NK-92 (cell line): ENCODE data around the gene DDR1.
"Not testable (repeated sequence)": the region's sequence is repeated elsewhere in the genome, so short reads cannot be mapped to it uniquely, and the experiment has no call there.

Experiments used
- DNase-seq: peaks from one replicate; lab custom pipeline; 2025; ENCODE audit not compliant: unreplicated experiment; lab: John Stamatoyannopoulos, UW

Gene DDR1

DNA sequence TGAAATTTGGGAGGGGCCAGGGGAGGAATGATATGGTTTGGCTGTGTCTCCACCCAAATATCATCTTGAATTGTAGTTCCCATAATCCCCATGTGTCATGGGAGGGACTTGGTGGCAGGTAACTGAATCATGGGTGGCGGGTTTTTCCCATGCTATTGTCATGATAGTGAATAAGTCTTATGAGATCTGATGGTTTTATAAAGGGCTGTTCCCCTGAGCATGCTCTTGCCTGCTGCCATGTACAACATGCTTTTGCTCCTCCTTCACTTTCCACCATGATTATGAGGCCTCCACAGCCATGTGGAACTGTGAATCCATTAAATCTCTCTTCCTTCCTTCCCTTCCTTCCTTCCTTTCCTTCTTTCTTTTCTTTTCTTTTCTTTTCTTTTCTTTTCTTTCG, 31.9 kb upstream of the DDR1 start:
- DNase-seq, result not testable (repeated sequence)

DNA sequence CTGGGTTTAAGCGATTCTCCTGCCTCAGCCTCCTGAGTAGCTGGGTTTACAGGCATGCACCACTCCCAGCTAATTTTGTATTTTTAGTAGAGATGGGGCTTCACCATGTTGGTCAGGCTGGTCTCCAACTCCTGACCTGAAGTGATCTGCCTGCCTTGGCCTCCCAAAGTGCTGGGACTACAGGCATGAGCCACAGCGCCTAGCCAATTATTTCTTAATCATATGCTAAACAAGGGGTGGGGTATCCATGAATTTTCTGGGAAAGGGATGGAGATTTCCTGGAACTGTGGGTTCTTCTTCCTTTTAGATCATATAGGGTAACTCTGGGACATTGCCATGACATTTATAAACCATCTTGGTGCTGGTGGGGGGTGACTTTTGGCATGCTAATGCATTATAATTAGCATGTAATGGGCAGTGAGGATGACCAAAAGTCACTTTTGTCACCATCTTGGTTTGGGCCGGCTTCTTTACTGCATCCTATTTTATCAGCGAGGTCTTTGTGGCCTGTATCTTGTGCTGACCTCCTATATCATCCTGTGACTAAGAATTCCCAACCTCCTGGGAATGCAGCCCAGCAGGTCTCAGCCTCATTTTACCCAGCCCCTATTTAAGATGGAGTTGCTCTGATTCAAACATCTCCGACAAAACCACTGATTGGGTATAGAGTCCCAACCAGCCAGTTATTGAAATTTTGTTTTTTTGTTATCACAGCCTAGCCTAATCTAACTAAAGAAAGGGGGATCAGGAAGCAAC, 29.9 kb upstream of the DDR1 start:
- no peak for DNase-seq

DNA sequence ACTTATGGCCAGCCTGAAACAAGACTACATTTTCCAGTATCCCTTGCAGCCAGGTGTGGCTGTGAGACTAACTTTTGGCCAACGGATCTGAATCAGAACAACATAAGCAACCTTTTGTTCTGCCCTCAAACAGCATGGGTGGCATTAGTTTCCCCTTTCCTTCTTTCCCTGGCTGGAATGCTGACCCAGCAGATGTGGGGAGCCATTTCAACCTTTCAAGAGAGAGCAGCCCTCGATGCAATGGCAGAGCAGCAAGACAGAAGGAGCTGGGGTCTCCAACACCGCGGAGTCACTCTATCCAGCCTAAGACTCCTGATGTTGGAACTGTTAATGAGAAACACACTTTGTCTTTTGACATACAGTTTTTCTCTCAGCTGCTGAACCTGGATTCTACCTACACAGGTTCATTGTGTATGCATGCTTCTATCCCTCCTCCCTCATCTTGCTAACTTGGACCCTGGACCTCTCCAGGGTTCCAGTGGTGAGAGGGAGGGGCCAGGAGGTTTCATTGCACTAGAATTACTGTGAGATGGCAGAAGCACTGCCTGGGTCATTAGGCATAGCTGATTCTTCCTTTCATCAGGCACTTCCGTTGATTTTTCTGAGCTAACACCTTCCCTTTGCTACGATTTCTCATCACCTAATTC, 28.8 kb upstream of the DDR1 start:
- DNase-seq, result no peak

DNA sequence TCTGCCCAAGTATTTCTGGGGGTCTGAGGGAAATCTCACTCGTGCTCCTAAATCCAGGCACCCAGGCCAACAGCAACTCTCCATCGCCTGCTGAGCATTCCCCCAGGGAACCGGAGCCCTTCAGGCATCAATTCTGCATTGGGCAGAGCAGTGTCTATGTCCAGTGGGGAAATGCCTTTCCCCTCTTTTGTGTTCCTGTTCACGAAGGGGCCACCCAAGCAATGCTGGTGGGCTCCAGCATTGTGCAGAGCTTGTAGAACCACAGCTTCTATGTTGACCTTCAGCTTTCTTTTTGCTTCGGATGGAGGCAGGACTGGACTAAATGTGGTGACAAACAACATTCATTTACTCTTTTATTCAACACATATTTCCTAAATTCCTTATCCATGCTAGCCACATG, 27.2 kb upstream of the DDR1 start:
- no peak for DNase-seq

DNA sequence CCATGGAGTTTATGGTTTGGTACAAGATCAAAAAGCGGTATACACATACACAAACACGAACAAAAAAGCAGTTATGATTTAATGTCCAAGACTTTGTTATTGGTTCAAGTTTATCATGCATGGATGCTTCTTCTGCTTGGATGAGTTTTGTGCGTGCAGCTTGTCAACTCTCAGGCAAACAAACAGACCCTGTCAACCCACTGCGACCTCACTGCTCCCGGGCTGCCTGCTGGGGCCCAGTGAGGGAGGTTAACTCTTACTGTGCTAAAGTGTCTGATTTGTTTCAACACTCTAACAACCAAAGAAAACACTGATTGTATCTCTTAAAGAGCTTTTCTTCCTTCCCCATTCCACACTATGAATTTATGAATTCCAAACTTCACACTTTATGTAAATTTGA, 26.8 kb upstream of the DDR1 start:
- no peak for DNase-seq

DNA sequence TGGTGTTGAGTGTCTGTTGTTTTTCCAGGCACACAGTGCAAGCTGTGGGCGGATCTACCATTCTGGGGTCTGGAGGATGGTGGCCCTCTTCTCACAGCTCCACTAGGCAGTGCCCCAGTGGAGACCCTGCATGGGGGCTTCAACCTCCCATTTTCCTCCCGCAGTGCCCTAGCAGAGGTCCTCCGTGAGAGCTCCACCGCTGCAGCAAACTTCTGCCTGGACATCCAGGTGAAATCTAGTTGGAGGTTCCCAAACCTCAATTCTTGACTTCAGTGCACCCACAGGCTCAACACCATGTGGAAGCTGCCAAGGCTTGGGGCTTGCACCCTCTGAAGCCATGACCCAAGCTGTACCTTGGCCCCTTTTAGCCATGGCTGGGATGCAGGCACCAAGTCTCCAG, 24.6 kb upstream of the DDR1 start:
- DNase-seq, result not testable (repeated sequence)

DNA sequence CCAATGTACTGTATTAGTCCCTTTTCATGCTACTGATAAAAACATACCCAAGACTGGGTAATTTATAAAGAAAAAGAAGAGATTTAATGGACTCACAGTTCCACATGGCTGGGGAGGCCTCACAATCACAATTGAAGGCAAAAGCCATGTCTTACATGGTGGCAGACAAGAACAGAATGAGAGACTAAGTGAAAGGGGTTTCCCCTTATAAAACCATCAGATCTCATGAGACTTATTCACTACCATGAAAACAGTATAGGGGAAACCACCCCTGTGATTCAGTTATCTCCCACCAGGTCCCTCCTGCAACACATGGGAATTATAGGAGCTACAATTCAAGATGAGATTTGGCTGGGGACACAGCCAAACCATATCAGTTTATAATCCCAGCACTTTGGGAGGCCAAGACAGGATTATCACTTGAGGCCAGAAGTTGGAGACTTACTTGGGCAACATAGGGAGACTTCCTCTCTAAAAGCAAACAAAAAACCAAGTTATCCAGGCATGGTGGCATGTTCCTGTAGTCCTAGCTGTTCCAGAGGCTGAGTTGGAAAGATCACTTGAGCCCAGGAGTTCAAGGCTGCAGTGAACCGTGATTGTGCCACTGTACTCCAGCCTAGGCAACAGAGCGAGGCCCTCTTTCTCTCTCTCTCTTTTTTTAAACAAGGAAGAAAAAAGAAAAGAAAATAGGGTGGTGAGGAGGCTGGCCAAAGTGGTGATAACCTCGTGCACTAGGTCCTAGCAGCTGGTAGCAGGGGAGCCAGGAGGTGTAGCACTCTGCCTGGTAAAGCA, 22.9 kb upstream of the DDR1 start:
- no peak for DNase-seq

DNA sequence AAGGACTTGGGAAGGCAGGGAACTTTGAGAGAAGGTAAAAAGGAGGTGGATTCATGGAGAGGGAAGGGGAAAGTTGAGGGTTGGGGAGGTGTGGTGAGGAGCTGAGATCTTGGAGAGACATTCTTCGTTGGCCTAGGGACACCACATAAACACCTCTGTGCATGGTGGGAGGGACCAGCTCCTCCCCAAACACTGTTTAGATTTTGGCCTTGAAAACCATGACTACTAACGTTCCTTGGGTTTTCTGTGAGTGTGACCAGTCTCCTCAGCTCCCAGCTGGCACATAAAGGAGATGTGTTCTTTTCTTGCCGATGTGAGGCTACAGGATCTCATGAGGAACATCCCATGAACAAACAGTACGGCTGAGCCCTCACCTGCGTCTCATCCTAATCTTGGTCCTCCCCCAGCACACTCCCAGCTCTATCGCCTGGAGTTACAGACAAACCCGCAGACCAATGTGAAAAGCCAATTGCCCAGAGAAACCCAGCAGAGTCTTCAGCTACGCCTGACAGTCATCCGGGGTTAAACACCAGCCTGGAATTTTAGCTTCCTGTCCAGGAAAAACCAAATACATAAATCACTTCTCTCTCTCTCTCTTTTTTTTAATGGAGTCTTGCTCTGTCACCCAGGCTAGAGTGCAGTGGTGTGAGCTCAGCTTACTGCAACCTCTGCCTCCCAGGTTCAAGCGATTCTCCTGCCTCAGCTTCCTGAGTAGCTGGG, 22.0 kb upstream of the DDR1 start:
- no peak for DNase-seq

DNA sequence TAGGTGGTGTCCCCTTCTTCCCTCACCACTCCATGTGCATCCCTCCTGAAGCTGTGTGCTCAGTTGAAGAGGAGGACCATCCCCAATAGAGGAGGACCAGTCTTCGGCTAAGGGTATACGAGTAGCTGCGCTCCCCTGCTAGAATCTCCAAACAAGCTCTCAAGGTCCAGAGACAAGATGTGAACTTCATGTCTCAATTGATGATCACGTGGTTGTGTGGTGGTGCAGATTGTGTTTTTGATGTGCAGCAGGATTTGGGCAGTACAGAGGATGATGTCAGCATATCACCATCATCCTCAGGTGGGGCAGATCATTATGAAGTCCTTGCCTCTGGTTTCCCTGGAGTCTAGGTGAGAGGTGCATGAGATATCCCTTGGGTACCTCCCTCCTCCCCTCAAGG, 20.0 kb upstream of the DDR1 start:
- DNase-seq, result no peak

DNA sequence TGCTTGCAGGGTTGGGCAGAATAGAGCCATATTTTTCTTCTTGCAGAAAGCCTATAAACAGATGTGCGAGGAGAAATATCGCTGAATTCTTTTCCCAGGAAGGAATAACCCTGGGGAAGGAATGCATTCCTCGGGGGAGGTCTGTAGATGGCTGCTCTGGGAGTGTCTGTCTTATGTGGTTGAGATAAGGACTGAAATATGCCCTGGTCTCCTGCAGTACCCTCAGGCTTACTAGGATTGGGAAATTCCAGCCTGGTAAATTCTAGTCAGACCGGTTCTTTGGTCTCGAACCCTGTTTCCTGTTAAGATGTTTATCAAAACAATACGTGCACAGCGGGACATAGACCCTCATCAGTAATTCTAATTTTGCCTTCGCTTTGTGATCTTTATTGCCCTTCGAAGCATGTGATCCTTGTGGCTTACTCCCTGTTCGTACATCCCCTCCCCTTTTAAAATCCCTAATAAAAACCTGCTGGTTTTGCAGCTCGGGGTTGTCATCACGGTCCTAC, 15.0 kb upstream of the DDR1 start:
- not testable (repeated sequence) for DNase-seq

DNA sequence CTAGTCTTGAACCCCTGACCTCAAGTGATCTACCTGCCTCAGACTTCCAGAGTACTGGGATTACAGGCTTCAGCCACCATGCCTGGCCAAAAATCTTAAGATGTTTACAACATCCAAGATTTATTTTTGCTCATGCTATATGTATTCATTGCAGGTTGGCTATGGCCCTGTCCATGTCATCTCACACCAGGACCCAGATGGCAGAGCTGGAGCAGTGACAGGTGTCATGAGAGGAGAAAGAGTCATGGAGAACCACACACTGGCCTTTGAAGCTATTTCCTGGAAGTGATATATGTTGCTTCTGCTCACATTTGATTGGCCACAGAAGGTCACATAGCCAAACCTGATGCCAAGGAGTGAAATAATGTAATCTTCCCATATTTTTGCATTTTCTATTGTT, 13.8 kb upstream of the DDR1 start:
- DNase-seq, result no peak

DNA sequence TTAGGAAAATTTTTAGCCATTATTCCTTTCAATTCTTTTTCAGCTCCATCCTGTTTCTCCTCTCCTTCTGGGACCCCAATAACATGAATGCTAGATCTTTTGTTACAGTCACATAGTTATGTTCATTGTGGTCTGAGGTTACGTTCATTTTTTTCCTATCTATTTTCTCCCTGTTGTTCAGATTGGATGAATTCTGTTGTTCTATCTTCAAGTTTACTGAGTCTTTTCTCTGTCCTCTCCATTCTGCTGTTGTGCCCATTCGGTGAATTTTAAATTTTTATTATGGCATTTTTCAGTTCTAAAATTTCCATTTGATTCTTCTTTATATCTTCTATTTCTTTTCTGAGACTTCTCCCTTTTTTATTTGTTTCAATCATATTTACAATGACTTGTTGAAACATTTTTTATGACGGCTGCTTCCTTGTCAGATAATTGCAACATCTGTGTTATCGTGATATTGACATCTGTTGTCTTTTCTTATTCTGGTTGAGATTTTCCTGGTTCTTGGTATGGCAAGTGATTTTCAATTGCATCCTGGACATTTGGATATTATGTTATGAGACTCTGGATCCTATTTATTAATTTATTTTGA, 12.6 kb upstream of the DDR1 start:
- DNase-seq, result no peak

DNA sequence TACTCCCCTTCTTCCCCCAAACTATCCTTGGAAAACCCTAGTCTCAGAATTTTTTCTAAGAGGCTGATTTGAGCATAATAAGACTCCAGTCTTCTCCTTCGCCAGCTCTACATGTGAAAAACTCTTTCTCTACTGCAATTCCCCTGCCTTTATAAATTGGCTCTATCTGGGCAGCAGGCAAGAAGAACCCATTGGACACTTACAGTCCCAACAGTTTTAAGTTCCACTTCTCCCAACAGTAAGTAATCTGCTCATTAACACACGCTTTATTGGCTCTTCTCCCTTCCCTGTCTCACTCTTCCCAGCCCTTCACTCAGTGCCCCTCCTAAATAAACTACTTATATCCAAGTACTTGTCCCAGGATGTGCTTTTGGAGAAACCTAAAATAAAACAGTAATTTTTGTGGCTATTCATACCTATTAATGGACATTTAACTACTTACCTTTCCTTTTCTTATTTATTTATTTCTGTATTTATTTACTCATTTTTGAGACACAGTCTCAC, 11.1 kb upstream of the DDR1 start:
- no peak for DNase-seq

DNA sequence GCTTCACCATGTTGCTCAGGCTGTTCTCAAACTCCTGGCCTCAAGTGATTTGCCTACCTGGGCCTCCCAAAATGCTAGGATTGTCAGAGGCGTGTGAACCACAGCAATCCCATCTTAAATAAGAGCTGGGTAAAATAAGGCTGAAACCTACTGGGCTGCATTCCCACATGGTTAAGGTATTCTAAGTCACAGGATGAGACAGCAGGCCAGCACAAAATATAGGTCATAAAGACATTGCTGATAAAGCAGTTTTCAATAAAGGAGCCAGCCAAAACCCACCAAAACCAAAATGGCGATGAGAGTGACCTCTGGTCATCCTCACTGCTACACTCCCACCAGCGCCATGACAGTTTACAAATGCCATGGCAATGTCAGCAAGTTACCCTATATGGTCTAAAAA, 10.5 kb upstream of the DDR1 start:
- not testable (repeated sequence) for DNase-seq

DNA sequence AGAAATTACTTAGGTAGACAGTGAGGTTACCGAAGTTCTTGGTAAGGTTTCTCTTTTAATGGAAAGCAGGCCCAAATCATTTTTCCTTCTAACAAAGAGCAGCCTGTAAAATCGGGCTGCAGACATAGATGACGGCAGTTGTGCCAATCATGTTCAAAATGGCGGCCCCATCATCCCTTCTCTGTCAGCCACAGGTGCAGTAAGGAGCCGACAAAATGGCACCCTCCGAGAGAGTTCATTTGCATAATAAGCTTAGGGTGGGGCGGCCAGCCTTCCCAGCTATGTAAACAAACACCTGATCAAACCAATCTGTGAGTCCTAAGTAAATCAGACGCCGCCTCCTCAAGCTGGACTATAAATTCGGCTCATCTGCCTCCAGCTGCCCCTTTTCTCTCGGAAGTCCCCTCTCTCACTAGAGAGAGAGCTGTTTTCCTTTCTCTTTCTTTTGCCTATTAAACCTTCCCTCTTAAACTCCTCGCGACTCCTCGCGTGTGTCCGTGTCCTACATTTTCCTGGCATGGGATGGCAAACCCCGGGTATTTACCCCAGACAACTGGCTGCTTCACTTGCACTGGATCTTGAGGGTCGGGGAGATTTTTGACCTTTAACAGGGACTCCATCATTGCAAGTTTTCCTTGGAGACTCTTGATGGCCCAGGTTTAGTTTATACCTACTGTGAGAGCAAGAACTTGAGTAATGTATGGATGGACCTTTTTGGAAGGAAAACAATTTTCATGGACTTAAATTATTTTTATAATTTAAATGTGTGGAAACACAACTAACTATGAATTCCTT, 8.9 kb upstream of the DDR1 start:
- no peak for DNase-seq

DNA sequence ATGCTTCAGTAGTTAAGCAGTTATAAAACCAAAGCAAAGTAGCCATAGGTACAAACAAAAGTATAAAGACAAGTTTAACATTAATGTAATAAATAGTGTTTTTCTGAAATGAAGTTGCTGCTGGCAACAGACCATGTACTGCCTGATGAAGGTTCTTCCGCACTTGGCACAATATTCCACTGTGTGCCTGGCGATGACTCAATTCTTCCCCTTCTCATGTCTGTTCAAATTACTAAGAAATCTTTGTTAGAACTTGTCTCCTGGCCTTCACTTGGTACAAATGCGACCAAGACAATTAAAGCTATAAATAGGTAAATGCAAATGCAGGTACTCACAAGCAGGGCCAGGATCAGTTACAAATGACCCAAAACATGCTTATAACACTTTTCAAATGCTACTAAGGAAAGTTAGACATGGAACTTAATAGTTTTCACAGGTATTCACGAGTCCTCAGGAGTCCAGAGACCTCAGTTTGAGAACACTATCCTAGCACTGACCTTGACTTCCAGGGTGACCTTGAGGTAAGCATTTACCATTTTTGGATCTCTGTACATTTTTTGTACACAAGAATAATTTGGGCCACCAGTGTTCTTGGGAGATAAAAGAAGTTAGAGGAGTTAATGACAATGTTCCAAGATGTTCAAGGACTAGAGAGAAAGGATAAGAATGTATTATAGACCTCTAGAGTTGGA, 8.1 kb upstream of the DDR1 start:
- DNase-seq, result no peak

DNA sequence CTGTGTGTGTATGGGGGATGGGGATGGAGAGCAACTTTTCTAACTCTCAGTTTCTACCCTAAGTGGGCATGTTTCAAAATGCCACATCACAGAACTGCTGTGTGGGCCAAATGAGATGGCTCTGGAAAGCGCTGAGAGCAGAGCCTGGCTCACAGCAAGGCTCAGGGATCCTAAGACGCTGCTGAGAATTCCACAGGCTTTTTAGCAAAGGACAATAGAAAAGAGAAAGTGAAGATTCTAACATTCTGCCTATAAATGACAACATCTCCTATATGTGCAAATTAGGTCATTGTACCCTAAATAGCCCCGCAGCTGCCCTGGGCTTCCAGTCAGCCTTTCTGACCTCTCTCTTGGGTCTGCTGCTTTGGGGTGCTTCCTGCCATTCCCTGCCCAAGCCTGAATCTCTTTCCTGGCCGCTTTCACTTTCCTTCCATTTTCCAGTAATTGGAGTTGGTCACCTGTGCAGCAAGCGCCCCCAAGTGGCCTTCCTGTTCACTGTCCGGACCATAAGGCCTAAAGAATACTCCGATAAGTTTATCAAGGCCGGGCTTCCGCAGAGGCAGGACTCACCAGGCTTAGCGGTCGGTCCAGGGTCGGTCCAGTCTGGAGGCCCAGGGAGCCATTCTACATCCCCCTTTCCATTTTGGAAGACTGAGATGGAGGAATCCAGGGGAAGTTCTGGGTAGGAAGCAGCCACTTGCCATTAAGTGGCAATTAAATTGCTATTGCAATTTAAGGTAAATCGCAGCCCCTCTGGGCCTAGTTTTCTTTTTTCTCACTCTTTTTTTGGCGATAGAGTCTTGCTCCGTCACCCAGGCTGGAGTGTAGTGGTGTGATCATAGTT, 6.7 kb upstream of the DDR1 start:
- no peak for DNase-seq

DNA sequence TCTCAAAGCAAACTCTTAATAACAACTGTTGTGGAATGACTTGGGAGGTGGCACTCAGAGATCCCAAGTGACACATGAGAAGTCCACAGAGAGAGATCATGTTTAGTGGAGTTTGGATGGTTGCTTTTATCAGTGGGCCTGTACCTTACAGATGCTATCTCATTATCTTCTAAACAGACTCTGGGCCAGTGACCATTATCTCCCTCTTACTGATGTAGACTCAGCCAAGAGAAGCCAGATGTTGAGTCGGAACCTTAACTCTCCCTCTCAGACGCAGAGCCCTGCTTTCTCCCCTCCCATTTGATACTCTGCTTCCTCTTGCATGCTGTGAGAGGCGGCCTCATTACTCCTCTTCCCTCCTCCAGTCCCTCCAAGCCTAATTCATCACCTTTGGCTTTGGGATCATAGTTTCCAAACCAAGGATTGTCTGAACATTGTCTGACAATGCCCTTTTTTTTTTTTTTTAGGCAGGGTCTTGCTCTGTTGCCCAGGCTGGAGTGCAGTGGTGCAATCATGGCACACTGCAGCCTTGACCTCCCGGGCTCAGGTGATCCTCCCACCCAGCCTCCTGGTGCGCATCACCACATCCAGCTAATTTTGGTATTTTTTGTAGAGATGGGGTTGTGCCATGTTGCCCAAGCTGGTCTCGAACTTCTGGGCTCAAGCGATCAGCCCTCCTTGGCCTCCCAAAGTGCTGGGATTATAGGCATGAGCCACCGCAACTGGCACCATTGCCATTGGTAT, 4.5 kb upstream of the DDR1 start:
- no peak for DNase-seq
